Measurements from ENCODE around the gene CFAP90.

Gene CFAP90

GRCh38 chr5:7849681-7850394 is 1.1 kb downstream of the CFAP90 start:
- no peak for DNase-seq (ENCODE audit: low read depth)
- no peak for TF ChIP-seq CTCF (conservative IDR thresholded peaks at IDR 0.05; ENCODE audit: control insufficient read depth, insufficient read depth, low read depth, low read length)
- H3K4me3 ChIP-seq (ENCODE audit: control insufficient read depth, low read depth, low read length) = peak overlapping the region; percentile 9

GRCh38 chr5:7848296-7848695 is 2.6 kb downstream of the CFAP90 start:
- no peak overlapping the region for H3K4me3 ChIP-seq (ENCODE audit: control insufficient read depth, low read depth, low read length)
- no peak for DNase-seq (ENCODE audit: low read depth)
- no peak for TF ChIP-seq CTCF (conservative IDR thresholded peaks at IDR 0.05; ENCODE audit: control insufficient read depth, insufficient read depth, low read depth, low read length)

GRCh38 chr5:7846327-7846726 is 4.6 kb downstream of the CFAP90 start:
- H3K4me3 ChIP-seq (ENCODE audit: control insufficient read depth, low read depth, low read length) = no peak overlapping the region
- no peak for TF ChIP-seq CTCF (conservative IDR thresholded peaks at IDR 0.05; ENCODE audit: control insufficient read depth, insufficient read depth, low read depth, low read length)
- DNase-seq (ENCODE audit: low read depth) = no peak

- no peak for TF ChIP-seq CTCF (conservative IDR thresholded peaks at IDR 0.05; ENCODE audit: control insufficient read depth, insufficient read depth, low read depth, low read length)
- no peak for DNase-seq (ENCODE audit: low read depth)
- H3K4me3 ChIP-seq (ENCODE audit: control insufficient read depth, low read depth, low read length) = no peak overlapping the region
These were observed 5.4 kb downstream of the CFAP90 start for GRCh38 chr5:7845557-7845956.

GRCh38 chr5:7844901-7845300 is 6.0 kb downstream of the CFAP90 start:
- no peak for TF ChIP-seq CTCF (conservative IDR thresholded peaks at IDR 0.05; ENCODE audit: control insufficient read depth, insufficient read depth, low read depth, low read length)
- no peak for DNase-seq (ENCODE audit: low read depth)
- no peak overlapping the region for H3K4me3 ChIP-seq (ENCODE audit: control insufficient read depth, low read depth, low read length)

GRCh38 chr5:7842531-7842930 is 8.4 kb downstream of the CFAP90 start:
- H3K4me3 ChIP-seq (ENCODE audit: control insufficient read depth, low read depth, low read length) = no peak overlapping the region
- DNase-seq (ENCODE audit: low read depth) = no peak
- no peak for TF ChIP-seq CTCF (conservative IDR thresholded peaks at IDR 0.05; ENCODE audit: control insufficient read depth, insufficient read depth, low read depth, low read length)

GRCh38 chr5:7837403-7837802 is 13.5 kb downstream of the CFAP90 start:
- no peak overlapping the region for H3K4me3 ChIP-seq (ENCODE audit: control insufficient read depth, low read depth, low read length)
- no peak for TF ChIP-seq CTCF (conservative IDR thresholded peaks at IDR 0.05; ENCODE audit: control insufficient read depth, insufficient read depth, low read depth, low read length)
- no peak for DNase-seq (ENCODE audit: low read depth)
